OCI-LY7 (cell line): ENCODE data around the gene KIF13A. TPM values are rescaled to one million over a fixed set of nuclear protein-coding genes. Genes with fewer than 3 reads are reported as not detected.
"Not testable (repeated sequence)": the region's sequence is repeated elsewhere in the genome, so short reads cannot be mapped to it uniquely, and the experiment has no call there.

Experiments used
- BruUV-seq: library from RNA; stranded (reverse); fragments of 400-500 nt; replicated peaks from 2 replicates; lab custom pipeline; 2021; lab: Mats Ljungman, UMichigan
- CTCF ChIA-PET: fragments of 300-600 bp; sonication (Branson Sonifier 250); formaldehyde crosslinking; loops from one replicate; lab custom pipeline; 2022; ENCODE audit warnings: antibody characterized with exemption; ENCODE audit not compliant: unreplicated experiment; lab: Charles Lee
- POLR2A ChIA-PET: fragments of 300-600 bp; sonication (Branson Sonifier 250); formaldehyde crosslinking; loops from one replicate; lab custom pipeline; 2022; ENCODE audit warnings: antibody characterized with exemption; lab: Charles Lee
- DNase-seq: peaks from one replicate; pipeline ENCODE4 v3.0.0-alpha.2; 2015; ENCODE audit warnings: low spot score
- H2AFZ ChIP-seq: fragments of 200-600 bp; sonication (generic), shearing (Covaris generic); 2 replicates; pipeline ENCODE4 v1.6.1; 2014; ENCODE audit warnings: mild to moderate bottlenecking, antibody characterized with exemption, low read length, moderate library complexity
- H3K27ac ChIP-seq: fragments of 200-600 bp; sonication (generic); 2 replicates; pipeline ENCODE4 v1.5.1; 2014; ENCODE audit warnings: mixed run types, low read depth, mild to moderate bottlenecking, moderate library complexity, low read length, inconsistent platforms; ENCODE audit not compliant: poor library complexity, severe bottlenecking
- H3K36me3 ChIP-seq: fragments of 200-600 bp; sonication (generic); 2 replicates; pipeline ENCODE4 v1.6.1; 2014; ENCODE audit warnings: mild to moderate bottlenecking, antibody characterized with exemption, low read length, moderate library complexity, mixed read lengths; ENCODE audit not compliant: insufficient read depth
- H3K4me1 ChIP-seq: fragments of 200-600 bp; sonication (generic); 2 replicates; pipeline ENCODE4 v1.5.1; 2014; ENCODE audit warnings: mild to moderate bottlenecking, low read length; ENCODE audit not compliant: insufficient read depth, poor library complexity, severe bottlenecking
- H3K4me2 ChIP-seq: fragments of 200-600 bp; sonication (generic); 2 replicates; pipeline ENCODE4 v1.6.1; 2014; ENCODE audit warnings: mild to moderate bottlenecking, low read length
- H3K4me3 ChIP-seq: fragments of 200-600 bp; sonication (generic); 2 replicates; pipeline ENCODE4 v1.5.1; 2014; ENCODE audit warnings: mild to moderate bottlenecking, low read depth, low read length; ENCODE audit not compliant: poor library complexity, severe bottlenecking
- H3K79me2 ChIP-seq: fragments of 200-600 bp; sonication (generic); 2 replicates; pipeline ENCODE4 v1.6.1; 2016; ENCODE audit warnings: low read depth, mild to moderate bottlenecking, low read length, moderate library complexity, mixed read lengths; ENCODE audit not compliant: insufficient read depth
- H3K9me2 ChIP-seq: fragments of 200-600 bp; sonication (generic); 2 replicates; pipeline ENCODE4 v1.6.1; 2016; ENCODE audit warnings: mild to moderate bottlenecking, low read length, mixed read lengths; ENCODE audit not compliant: insufficient read depth
- H3K9me3 ChIP-seq: fragments of 200-600 bp; sonication (generic); 2 replicates; pipeline ENCODE4 v1.6.1; 2014; ENCODE audit warnings: mild to moderate bottlenecking, mixed run types, low read length, mixed read lengths
- H4K20me1 ChIP-seq: fragments of 200-600 bp; sonication (generic); 2 replicates; pipeline ENCODE4 v1.6.1; 2014; ENCODE audit warnings: mild to moderate bottlenecking, antibody characterized with exemption, low read length, moderate library complexity, mixed read lengths; ENCODE audit not compliant: insufficient read depth
- EZH2phosphoT487 ChIP-seq: fragments of 200-600 bp; sonication (generic); IDR thresholded peaks from 2 replicates; pipeline ENCODE4 v1.6.1; 2018; ENCODE audit warnings: low read depth, borderline replicate concordance, mild to moderate bottlenecking, mixed run types, antibody characterized with exemption, low read length, moderate library complexity, mixed read lengths
- intact Hi-C: fragments of 100-400 bp; cut with micrococcal nuclease; formaldehyde crosslinking; loops from one replicate; pipeline ENCODE4 v1.10.0; 2022; ENCODE audit not compliant: unreplicated experiment
- total RNA-seq, 2 experiments: library from RNA; depleted of rRNA in 1 of 2; stranded (reverse); fragments of >200 nt in 1 of 2; shearing (Covaris generic) in 1 of 2; gene quantifications; 2 replicates each; pipeline ENCODE4 v1.2.3, GENCODE V29; 2014 to 2022
- TF ChIP-seq, protein P1 (sequence below): fragments of 200-600 bp; sonication (generic); conservative IDR thresholded peaks from 2 replicates; pipeline ENCODE4 v1.5.1; 2014; ENCODE audit warnings: mild to moderate bottlenecking, antibody characterized with exemption, low read length, moderate library complexity, mixed read lengths

Gene KIF13A
- total RNA-seq, 2 experiments from 2014 or later: 1.5 TPM; not detected in 1

- TF ChIP-seq, protein P1, sequence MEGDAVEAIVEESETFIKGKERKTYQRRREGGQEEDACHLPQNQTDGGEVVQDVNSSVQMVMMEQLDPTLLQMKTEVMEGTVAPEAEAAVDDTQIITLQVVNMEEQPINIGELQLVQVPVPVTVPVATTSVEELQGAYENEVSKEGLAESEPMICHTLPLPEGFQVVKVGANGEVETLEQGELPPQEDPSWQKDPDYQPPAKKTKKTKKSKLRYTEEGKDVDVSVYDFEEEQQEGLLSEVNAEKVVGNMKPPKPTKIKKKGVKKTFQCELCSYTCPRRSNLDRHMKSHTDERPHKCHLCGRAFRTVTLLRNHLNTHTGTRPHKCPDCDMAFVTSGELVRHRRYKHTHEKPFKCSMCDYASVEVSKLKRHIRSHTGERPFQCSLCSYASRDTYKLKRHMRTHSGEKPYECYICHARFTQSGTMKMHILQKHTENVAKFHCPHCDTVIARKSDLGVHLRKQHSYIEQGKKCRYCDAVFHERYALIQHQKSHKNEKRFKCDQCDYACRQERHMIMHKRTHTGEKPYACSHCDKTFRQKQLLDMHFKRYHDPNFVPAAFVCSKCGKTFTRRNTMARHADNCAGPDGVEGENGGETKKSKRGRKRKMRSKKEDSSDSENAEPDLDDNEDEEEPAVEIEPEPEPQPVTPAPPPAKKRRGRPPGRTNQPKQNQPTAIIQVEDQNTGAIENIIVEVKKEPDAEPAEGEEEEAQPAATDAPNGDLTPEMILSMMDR: no peak
- no TSS peak for BruUV-seq
- no peaks in the 10 kb centered on the region for H3K9me3 ChIP-seq
- no peaks in the 10 kb centered on the region for H3K9me2 ChIP-seq
- no peaks in the 10 kb centered on the region for H3K4me1 ChIP-seq
- DNase-seq: no peak
- POLR2A ChIA-PET: no interaction called here
- H3K79me2 ChIP-seq: no peaks in the 10 kb centered on the region
- H4K20me1 ChIP-seq: no peaks in the 10 kb centered on the region
- no peak overlapping the region for H2AFZ ChIP-seq
- H3K36me3 ChIP-seq: no peaks in the 10 kb centered on the region
- intact Hi-C loops: no loop called here
- no peak overlapping the region for H3K4me2 ChIP-seq
- H3K27ac ChIP-seq: no peak overlapping the region
- H3K4me3 ChIP-seq: no peak overlapping the region
- CTCF ChIA-PET: no interaction called here
Measured at GRCh38 chr6:17846762-17847161, 140.7 kb downstream of the KIF13A start.

- BruUV-seq: no TSS peak
- no peak for DNase-seq
- H4K20me1 ChIP-seq: no peaks in the 10 kb centered on the region
- no peaks in the 10 kb centered on the region for H3K4me1 ChIP-seq
- no peak overlapping the region for H3K4me3 ChIP-seq
- H2AFZ ChIP-seq: no peak overlapping the region
- ChIA-PET CTCF (no interaction called here), POLR2A (no interaction called here)
- TF ChIP-seq EZH2phosphoT487: no peak
- TF ChIP-seq, protein P1: no peak
- no peaks in the 10 kb centered on the region for H3K9me3 ChIP-seq
- no peak overlapping the region for H3K27ac ChIP-seq
- H3K36me3 ChIP-seq: no peaks in the 10 kb centered on the region
- H3K4me2 ChIP-seq: no peak overlapping the region
- intact Hi-C loops: no loop called here
- H3K79me2 ChIP-seq: no peaks in the 10 kb centered on the region
- no peaks in the 10 kb centered on the region for H3K9me2 ChIP-seq
Measured at GRCh38 chr6:17845598-17845997, 141.8 kb downstream of the KIF13A start.

- intact Hi-C loops, BruUV-seq, H3K36me3 ChIP-seq, H2AFZ ChIP-seq, H3K9me2 ChIP-seq, H3K27ac ChIP-seq, POLR2A ChIA-PET, H3K79me2 ChIP-seq, CTCF ChIA-PET, H3K4me1 ChIP-seq, H3K4me2 ChIP-seq, H3K9me3 ChIP-seq, H3K4me3 ChIP-seq, DNase-seq, H4K20me1 ChIP-seq: not testable (repeated sequence)
Measured at GRCh38 chr6:17844967-17845366, 142.5 kb downstream of the KIF13A start.
